GM19351 (cell line): ENCODE data around the gene SLC35D2.
"Not testable (repeated sequence)": the region's sequence is repeated elsewhere in the genome, so short reads cannot be mapped to it uniquely, and the experiment has no call there.

Source experiments
- ATAC-seq: cut with Tn5 transposase; IDR thresholded peaks from one replicate; pipeline ENCODE4 v1.9.1; 2021; ENCODE audit warnings: mild to moderate bottlenecking, moderate library complexity; ENCODE audit not compliant: unreplicated experiment

Gene SLC35D2

GRCh38 chr9:96362119-96362518 is 21.4 kb downstream of the SLC35D2 start:
- not testable (repeated sequence) for ATAC-seq

- ATAC-seq = no peak
These were observed 21.8 kb downstream of the SLC35D2 start for GRCh38 chr9:96361668-96362067.

DNA sequence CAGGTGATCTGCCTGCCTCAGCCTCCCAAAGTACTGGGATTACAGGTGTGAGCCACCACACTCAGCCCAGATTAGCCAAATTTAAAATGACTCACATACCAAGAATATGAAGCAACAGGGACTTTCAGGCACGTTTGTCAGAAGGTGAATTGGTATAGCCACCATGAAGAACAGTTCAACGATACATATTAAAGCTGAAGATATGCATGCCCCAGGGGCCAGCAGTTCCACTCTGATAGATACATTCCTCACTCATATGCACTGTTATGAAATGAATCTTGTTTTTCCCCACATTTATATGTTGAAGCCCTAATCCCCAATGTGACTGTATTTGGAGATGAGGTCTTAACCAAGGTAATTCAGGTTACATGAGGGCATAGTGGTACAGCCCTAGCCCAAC is 22.5 kb downstream of the SLC35D2 start:
- ATAC-seq = no peak

- not testable (repeated sequence) for ATAC-seq
These were observed 23.0 kb downstream of the SLC35D2 start for GRCh38 chr9:96360523-96360922.

- no peak for ATAC-seq
These were observed 32.6 kb downstream of the SLC35D2 start for GRCh38 chr9:96350866-96351265.

GRCh38 chr9:96348261-96348660 is 35.2 kb downstream of the SLC35D2 start:
- no peak for ATAC-seq

DNA sequence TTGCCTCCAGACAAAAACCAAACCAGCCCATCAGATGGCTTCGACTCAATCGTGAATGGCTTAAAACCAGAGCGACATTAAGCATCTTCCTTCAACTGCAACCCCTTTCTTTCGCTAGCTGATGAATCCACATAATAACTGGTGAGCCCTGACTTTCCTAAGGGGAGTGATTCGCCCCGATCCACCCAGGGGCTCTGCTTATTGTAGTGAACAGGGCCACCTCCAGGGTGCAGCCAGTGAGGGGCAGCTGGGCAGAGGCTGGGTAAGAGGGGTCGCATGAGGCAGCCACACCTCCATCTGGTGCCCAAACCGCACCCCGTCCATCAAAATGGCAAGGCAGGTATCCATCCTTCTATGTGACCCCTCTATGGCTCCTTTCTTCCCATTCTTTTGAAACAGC is 38.0 kb downstream of the SLC35D2 start:
- ATAC-seq = no peak

- ATAC-seq = no peak
These were observed 38.9 kb downstream of the SLC35D2 start for GRCh38 chr9:96344458-96345180.

GRCh38 chr9:96343515-96344360 is 39.8 kb downstream of the SLC35D2 start:
- ATAC-seq = no peak

- ATAC-seq = no peak
These were observed 40.8 kb downstream of the SLC35D2 start for GRCh38 chr9:96342571-96343245.

DNA sequence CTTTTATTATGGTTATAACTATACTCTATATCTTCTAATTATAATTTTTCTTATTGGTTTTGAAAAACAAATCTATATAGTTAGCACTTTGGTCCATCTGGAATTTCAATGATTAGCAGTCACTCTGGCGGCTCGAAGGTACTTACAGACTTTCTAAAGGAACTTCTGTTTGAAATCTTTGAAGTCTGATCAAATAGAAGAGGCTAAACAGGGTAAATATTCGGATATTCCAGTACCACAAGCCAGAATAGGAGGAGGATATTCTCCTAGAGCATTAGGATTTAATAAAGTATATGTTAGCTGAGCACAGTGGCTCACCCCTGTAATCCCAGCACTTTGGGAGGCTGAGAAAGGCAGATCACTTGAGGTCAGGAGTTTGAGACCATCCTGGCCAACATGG is 42.8 kb downstream of the SLC35D2 start:
- ATAC-seq = no peak

DNA sequence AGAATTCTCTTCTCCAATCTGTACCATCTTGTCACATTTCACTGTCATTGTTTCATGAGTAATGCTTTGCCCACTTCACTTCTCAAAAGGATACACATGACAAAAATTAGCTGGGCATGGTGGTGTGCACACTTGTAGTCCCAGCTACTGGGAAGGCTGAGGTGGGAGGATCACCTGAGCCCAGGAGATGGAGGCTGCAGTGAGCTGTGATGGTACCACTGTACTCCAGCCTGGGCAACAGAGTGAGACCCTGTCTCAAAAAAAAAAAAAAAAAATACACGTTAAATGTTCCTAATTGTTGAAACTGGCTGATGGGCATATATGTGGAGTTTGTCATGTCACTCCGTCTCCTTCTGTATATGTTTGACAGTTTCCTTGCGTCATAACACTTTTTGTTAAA is 45.2 kb downstream of the SLC35D2 start:
- ATAC-seq = no peak

GRCh38 chr9:96333958-96334357 is 49.6 kb downstream of the SLC35D2 start:
- no peak for ATAC-seq

DNA sequence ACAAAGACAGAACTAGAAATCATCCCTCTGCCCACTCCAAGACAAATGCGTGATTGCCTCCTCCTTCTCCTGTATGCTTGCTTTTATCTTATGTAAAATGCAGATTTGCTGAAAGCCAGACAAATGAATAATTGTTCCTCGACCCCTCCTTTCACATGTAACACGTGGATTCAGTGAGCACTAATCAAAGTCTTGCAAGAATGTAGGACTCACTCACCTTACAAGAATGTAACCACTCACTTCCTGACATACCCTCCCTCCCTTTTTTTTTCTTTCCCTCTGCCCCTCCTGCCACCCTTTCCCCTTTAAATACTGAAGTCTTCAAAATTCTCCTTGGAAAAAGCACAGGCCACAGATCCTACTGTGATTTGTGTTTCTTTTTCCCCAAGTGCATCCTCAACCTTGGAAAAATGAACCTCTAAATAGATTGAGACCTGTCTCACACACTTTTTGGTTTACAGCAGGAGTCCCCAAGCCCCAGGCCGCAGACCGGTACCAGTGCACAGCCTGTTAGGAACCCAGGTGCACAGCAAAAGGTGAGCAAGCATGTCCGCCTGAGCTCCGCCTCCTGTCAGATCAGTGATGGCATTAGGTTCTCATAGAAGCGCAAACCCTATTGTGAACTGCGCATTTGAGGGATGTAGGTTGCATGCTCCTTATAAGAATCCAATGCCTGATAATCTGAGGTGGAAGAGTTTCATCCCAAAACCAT is 52.1 kb downstream of the SLC35D2 start:
- ATAC-seq = no peak

GRCh38 chr9:96327694-96328352 is 55.7 kb downstream of the SLC35D2 start:
- ATAC-seq = no peak

DNA sequence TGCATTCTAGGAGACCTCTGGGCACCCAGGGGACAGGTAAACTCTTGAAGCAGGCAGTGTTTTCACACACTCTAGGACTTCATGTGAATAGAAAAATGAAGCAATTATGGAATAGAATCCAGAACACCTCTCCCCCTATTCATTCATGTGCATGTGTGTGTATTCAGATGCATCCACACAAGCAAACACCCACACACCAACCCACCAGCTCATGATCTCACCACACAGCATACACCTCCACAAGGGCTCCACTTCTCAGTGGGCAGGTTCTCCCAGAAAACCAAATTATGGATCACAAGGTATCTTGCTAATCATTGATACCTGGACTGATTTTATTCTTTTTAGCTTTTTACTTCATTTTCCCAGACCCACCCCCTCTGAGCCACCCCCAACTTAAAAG is 60.3 kb downstream of the SLC35D2 start:
- no peak for ATAC-seq

- ATAC-seq = not testable (repeated sequence)
These were observed 60.8 kb downstream of the SLC35D2 start for GRCh38 chr9:96322736-96323135.

DNA sequence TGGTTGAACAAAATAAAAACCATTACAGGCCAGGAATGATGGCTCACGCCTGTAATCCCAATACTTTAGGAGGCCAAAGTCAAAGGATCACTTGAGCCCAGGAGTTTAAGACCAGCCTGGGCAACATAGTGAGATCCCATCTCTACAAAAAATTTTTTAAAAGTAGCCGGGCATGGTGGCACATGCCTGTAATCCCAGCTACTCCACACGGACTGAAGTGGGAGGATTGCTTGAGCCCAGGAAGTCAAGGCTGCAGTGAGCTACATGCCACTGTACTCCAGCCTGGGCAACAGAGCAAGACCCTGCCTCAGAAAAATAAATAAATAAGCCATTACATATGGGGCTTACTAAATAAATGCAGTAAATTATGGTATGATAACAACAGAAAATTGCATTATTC is 61.3 kb downstream of the SLC35D2 start:
- ATAC-seq = not testable (repeated sequence)

DNA sequence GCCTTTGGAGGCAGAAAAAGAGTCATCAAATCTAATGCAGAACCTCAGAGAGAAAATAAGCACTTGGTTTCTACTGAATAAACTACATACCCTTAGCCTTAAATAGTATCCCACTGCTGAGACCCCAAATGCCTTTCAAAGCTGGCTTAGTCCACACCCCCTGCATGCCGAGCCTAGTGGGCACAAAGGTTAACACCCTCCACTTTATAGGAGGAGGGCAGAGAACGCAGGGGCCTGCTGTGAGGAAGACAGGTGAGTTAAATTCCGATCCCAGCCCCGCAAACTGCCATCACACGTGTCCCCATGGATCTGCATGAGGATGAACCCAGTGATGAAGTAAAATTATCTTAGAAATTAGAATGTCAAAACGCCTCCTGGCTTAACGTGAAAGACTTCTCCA is 62.0 kb downstream of the SLC35D2 start:
- ATAC-seq = no peak

GRCh38 chr9:96320749-96321280 is 62.7 kb downstream of the SLC35D2 start:
- no peak for ATAC-seq
